COR-L47 (cell line): ENCODE results near the gene ABCC4.

Experiments
- DNase-seq: peaks from one replicate; lab custom pipeline; 2025; lab: John Stamatoyannopoulos, UW

ABCC4 gene

GRCh38 chr13:94992036-94992960, 309.0 kb downstream of the ABCC4 start:
- no peak for DNase-seq

DNA sequence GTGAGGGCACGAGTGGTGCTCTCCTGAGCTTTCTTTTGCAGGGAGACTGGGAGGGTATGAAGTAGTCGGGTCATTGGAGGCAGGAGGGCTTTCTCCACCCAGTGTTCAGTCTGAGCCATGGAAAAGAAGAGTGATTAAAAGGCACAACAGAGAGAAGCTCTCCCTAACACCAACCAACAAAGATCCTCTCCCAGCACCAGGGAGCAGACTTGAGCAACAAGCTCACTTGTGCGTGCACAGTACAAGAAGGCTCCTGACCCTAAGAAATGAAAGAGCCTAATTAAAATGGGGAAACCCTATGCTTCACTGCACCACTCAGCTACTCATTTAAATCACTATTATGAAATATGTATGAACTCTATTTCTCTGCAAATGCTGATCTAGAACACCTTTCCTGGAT, 312.6 kb downstream of the ABCC4 start:
- DNase-seq, result no peak

DNA sequence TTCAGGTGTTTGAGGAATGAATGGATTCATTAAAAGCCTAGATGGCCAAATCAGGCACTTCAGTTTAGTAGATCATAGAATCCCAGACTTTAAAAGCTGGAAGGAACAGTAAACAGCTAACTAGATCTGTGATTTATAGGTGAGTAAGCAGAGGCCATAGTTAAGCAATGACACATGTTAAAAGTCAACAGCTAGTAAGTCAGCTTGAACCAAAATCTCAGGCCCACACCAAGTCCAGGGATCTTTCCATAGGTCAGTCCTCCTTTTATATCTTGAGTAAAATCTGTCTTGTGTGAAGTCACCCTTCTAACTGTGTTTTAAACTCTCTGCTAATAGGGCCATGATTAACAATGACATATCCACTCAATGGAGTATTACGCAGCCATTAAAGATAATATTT, 313.4 kb downstream of the ABCC4 start:
- no peak for DNase-seq

DNA sequence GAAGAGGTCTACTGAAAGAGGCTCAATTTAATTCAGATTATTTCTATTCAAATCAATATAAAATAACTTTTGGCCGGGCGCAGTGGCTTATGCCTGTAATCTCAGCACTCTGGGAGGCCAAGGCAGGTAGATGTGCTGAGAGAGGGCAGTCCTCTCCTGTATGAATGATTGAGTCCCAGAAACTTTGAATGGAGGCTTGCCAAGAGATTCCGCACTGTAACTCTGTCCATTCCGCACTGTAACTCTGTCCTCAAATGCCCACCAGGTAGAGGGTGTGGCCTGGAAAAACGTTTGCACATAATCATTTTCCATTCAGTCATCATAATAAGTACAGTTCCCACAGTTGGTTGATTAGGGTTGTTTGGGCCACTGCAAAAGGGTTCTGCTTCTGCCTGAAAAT, 314.2 kb downstream of the ABCC4 start:
- DNase-seq, result no peak

GRCh38 chr13:94984958-94985357, 316.3 kb downstream of the ABCC4 start:
- no peak for DNase-seq

DNA sequence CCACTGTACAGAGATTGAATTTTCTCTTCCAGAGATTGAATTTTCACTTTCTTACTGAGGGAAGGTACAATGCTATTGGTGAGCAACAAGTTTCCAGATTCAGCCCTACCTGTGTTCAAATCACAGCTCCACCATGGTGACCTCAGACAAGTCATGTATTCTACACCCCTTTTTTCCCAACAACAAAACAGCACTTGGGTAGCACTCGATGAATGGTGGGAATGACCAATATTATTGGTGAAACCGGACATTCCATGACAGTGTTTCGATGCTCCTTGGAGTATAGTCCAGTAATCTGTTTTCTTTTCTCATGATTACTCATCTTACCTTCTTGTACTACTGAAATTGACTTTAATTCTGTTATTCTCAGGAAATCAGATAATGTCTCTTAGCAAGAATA, 322.7 kb downstream of the ABCC4 start:
- no peak for DNase-seq

GRCh38 chr13:94974015-94974951, 327.0 kb downstream of the ABCC4 start:
- DNase-seq, result no peak

DNA sequence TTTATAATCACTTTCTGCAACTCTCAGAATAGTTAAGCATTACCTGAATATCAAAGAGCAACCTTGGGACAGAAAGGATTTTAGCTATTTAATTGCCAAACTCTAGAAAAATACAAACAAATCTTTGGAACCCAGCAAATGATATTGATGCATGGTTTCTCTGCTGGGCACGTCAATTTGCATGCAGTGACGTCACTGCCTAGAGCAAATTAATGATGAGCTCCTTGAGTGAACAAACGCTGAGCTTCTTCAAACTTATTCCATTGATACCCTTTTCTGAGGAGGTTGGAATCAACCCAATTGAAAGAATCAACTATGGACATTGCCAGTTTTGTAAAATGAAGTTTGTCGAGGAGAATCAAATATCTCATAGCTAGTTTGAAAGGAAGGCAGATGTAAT, 329.0 kb downstream of the ABCC4 start:
- no peak for DNase-seq
